SK-MEL-5 (cell line): Measurements from ENCODE around the gene PLA2G3. TPM values are rescaled to one million over a fixed set of nuclear protein-coding genes. Genes with fewer than 3 reads are reported as not detected.
A peak's percentile ranks its signal among the peaks of the same experiment; 100 is the strongest.
"Not testable (repeated sequence)": the region's sequence is repeated elsewhere in the genome, so short reads cannot be mapped to it uniquely, and the experiment has no call there.

Experiments used
- DNase-seq: peaks from one replicate; pipeline ENCODE4 v3.0.0-alpha.2; 2016; ENCODE audit warnings: low read depth, low spot score
- in situ Hi-C: cut with HindIII; loops from 2 replicates; pipeline ENCODE4 v1.10.0; 2016; ENCODE audit warnings: low sequenced_read_pairs, high pct_unique_total_duplicates, low pct_unique_long_range_greater_than_20kb
- total RNA-seq: library from RNA; depleted of rRNA; stranded (reverse); fragments of >200 nt; shearing (Covaris generic); gene quantifications from 2 replicates; pipeline ENCODE4 v1.2.3, GENCODE V29; 2014

PLA2G3 gene
- total RNA-seq, 1 experiment from 2014 or later: 0.03 TPM

DNA sequence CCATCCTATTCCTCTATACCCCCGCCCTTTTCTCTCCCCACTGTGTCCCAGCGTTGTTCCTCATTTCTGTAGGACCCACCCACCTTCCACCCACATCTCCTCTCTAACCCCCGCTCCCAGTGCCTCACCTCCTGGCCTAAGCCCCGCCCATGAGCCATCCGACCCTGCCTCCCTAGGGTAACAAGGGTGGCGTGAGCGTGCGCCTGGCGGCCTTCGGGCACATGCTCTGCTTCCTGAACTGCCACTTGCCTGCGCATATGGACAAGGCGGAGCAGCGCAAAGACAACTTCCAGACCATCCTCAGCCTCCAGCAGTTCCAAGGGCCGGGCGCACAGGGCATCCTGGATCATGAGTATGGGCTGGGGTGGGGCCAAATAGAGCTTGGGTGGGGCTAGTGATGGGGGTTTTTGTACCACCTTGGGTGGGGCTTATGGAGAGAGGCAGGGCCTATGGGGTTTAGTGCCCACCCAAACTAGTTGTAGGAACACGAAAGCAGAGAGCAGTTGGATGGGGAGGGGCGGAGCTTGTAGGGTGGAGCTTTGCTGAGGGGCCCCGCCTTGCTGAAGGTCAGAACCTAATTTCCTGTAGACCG lies 13.0 kb downstream of the PLA2G3 start:
- in situ Hi-C loops: no loop called here
- no peak for DNase-seq

DNA sequence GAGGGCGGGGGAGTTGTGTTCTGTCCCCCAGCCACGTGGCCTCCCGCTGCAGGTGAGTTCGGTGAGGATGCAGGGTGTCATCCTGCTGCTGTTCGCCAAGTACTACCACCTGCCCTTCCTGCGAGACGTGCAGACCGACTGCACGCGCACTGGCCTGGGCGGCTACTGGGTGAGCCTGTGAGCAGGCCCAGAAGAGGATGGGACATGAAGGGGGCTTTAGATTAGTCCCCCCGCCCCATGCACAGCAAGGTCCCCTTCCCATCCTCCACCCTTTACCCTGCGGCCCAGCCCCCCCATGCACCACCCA lies 13.5 kb downstream of the PLA2G3 start:
- no peak for DNase-seq
- in situ Hi-C loops: no loop called here

DNA sequence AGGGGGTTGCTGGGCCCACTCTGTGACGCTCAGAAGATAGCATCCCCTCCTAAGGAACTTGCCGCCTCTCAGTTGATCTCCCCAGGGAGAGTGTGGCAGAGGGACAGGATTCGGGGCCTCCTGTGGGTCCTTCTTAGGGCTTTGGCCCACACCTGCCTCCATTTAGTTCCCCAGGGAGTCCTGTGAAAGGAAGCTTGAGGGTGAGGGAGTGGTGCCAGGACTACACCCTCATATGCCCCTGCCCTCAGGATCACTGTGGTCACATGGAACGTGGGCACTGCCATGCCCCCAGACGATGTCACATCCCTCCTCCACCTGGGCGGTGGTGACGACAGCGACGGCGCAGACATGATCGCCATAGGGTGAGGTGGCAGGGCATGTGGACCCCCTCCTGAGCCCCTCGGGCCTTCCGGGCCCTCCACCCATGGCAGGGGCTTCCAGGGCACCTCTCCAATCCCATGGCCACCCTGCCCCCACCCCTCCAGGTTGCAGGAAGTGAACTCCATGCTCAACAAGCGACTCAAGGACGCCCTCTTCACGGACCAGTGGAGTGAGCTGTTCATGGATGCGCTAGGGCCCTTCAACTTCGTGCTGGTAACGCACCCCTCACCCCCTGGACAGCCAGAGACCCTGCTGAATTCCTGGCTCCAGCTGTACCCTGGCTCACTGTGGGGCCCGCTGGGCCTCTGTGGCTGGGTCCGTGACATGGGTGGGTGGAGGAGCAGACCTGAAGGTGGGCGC lies 14.0 kb downstream of the PLA2G3 start:
- in situ Hi-C loops: no loop called here
- DNase-seq: no peak

DNA sequence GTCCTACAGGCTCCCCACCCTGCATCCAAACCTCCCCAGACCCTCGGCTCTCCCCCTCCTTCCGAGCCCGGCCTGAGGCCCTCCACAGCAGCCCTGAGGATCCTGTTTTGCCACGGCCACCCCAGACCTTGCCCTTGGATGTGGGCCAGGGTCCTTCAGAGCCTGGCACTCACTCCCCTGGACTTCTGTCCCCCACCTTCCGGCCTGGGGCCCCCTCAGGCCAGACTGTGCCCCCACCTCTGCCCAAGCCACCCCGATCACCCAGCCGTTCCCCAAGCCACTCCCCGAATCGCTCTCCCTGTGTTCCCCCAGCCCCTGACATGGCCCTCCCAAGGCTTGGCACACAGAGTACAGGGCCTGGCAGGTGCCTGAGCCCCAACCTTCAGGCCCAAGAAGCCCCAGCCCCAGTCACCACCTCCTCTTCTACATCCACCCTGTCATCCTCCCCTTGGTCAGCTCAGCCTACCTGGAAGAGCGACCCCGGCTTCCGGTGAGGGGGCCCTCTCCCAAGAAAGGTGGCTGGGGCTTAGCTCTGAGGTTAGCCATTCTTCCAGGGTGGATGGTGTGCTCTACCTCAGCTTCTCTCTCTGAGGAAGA lies 14.7 kb downstream of the PLA2G3 start:
- DNase-seq: no peak
- in situ Hi-C loops: no loop called here

DNA sequence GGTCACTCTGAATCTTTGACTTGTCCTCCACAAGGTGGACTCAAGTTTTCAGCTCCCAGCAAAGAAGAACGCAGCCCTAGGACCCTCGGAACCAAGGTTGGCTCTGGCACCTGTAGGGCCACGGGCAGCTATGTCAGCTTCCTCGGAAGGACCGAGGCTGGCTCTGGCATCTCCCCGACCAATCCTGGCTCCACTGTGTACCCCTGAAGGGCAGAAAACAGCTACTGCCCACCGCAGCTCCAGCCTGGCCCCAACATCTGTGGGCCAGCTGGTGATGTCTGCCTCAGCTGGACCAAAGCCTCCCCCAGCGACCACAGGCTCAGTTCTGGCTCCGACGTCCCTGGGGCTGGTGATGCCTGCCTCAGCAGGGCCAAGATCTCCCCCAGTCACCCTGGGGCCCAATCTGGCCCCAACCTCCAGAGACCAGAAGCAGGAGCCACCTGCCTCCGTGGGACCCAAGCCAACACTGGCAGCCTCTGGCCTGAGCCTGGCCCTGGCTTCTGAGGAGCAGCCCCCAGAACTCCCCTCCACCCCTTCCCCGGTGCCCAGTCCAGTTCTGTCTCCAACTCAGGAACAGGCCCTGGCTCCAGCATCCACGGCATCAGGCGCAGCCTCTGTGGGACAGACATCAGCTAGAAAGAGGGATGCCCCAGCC lies 15.4 kb downstream of the PLA2G3 start:
- no peak for DNase-seq

DNA sequence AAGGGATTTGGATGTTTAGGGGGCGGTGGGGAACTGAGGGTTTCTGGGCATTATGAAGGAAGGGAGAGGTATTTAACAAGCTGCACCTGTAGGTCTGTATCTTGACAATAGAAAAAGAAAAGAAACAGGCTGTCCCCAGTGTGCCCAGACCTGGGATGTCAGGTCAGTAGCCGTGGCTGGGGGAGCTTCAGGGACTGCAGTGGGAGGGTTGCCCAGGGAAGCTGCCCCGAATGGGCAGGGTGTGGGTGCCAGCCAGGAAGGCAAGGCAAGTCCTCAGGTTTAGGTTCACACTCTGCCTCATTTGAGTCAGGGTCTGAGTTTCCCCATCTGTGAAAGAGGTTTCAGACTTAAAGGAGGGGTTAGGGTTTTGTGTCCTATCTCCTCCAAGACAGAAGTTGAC lies 16.0 kb downstream of the PLA2G3 start:
- no peak for DNase-seq
- in situ Hi-C loops: no loop called here

More for the DNA sequence above, 15.4 kb downstream of the PLA2G3 start:
- in situ Hi-C loops: no loop called here

DNA sequence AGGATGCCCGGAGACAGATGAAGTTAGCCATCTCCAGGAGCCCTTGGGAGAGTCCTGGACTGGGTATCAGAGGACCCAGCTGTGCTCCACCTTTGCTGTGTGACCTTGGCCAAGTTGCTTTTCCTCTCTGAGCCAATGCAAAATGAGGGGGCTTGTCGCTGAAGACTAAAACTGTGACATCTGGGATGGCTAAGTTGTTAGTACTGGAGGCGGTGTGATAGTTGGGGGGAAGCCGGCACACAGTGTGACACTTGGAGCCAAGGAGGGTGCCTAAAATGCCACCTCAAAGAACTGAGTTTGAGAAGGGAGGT lies 17.1 kb downstream of the PLA2G3 start:
- in situ Hi-C loops: no loop called here
- DNase-seq: no peak

DNA sequence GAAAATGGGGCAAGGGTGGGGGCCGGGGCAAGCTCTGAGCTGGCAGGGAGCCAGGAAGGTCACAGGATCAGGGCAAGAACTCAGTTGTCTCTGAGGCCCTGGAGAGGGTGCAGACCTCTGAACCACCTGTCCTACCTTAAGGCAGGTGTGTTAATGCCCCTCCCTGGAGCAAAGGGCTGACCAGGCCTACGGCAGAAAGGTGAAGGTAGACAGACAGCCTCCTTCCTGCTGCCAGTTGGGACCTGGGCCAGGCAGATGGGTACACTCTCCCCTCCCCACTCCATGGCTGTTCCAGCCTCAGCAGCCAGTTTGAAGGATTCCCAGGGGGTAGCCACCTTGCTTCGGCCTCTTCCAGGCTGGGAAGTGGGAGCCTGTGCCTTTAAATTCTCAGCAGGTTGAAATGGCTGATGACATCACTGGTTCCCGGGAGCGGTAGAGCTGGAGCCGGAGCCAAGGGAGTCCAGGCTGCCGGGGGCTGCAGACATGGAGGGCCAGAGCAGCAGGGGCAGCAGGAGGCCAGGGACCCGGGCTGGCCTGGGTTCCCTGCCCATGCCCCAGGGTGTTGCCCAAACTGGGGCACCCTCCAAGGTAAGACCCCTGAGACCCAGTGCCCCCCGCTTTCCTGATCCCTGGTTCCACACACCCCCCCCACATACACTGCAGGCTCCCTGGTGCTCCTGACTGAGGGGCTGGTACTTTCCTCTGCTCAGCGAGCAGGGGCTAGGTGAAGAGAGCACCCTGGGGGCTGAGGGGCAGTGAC lies 17.6 kb downstream of the PLA2G3 start, which contains the start of gene INPP5J:
INPP5J (plus strand) TSS at position 435 of the 760 bp plus-strand sequence; CDS start at position 484, 49 bp downstream.
- DNase-seq: peak; percentile 57
- in situ Hi-C loops: no loop called here

DNA sequence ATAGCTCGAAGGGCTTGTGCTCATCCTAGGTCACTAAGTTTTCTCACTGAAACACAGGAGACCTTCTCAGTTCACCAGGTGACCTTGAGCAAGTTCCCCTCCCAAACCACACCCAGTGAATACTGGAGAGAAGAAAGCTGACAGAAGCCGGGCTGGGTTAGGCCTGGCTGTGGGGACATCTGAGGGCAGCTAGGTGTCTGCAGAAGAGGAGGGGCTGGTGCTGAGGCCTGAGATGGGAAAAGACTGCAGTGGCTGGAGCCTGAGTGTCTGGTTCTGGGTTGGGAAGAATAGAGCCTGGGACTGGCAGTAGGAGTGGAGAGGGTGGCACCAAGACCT lies 18.1 kb downstream of the PLA2G3 start:
- in situ Hi-C loops: no loop called here
- no peak for DNase-seq

DNA sequence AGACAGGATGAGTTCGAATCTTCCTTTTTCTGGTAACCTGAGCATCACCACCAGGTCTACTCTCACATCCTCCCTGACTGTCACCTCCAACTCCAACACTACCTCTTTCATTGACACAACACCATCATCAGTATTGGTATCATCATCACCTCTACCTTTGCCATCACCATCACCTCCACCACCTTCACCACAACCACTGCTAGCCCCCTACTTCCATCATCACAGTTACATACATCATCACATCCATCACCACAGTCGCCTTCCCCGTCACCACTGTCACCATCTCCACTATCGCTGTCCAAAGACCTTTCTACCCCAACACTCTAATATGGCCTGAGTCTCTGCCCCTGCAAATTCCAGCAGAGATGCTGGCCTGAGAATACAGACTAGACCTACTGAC lies 18.9 kb downstream of the PLA2G3 start:
- in situ Hi-C loops: no loop called here
- DNase-seq: no peak

DNA sequence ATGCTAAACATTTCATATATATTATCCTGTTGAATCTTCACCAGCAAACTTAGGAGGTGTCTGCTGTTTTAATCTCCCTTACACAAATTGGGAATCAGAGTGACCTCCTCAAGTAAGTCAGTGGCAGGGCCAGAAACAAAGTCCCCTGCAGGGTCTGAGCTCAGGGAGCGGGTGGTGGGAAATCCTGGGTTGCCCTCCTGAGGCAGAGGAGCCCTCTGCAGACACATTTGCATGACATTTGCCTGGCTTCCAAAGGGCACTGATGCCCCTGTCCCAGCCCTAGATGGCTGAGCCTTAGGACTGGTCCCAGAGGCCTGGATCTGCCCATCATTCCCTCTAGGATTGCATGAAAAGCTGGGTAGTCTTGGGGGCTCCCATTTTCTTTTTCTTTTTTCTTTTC lies 19.7 kb downstream of the PLA2G3 start:
- in situ Hi-C loops: no loop called here
- no peak for DNase-seq

DNA sequence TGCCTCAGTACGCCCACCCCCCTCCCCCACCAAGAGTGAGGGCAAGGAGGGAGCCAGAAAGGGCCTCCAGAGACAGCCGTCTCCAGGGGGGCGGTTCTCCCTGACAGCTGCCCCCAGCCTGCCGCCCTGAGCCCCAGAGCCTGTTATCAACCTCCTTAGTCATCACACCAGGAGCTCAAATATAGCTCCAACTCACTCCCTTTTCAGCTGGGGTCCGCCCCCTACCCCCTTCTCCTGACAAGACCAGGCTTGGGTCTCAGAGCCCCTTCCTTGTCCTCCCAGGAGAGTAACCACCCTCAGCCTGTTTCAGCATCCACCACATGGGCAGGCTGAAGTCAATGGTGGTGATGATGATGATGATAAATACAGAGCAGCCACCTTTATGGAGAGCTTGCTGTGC lies 20.1 kb downstream of the PLA2G3 start:
- DNase-seq: no peak
- in situ Hi-C loops: no loop called here

DNA sequence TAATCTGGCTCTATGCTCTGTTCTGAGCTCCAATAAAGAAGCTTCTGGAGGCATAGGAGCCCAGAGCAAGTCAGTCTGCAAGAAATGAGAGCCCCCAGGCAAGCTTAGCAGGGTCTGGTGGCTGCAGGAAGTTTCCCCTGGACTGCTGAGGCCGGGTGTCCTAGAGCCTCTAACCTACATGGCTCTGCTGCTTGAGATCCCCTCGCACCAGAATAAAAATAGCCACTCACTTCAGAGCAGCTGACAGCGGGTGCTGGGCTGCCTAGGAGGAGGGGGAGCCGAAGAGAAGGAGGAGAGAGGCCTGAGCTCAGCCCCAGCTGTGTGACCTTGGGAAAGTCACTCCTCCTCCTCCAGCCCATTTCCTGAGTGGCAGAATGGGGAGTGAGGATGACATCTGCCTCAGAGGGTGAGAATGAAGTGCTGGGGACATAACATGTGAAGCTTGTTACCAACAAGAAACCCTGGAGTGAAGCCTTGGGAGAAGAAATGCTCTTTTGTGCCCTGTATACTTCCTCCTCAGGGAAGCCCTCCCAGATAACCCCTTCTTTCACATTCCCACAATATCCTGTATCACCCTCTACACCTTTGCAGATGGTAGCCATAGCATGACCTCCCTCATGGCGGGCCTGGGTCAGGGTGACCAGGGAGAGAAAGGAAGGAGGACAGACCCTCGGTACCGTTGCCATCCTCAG lies 21.1 kb downstream of the PLA2G3 start:
- in situ Hi-C loops: no loop called here
- no peak for DNase-seq

DNA sequence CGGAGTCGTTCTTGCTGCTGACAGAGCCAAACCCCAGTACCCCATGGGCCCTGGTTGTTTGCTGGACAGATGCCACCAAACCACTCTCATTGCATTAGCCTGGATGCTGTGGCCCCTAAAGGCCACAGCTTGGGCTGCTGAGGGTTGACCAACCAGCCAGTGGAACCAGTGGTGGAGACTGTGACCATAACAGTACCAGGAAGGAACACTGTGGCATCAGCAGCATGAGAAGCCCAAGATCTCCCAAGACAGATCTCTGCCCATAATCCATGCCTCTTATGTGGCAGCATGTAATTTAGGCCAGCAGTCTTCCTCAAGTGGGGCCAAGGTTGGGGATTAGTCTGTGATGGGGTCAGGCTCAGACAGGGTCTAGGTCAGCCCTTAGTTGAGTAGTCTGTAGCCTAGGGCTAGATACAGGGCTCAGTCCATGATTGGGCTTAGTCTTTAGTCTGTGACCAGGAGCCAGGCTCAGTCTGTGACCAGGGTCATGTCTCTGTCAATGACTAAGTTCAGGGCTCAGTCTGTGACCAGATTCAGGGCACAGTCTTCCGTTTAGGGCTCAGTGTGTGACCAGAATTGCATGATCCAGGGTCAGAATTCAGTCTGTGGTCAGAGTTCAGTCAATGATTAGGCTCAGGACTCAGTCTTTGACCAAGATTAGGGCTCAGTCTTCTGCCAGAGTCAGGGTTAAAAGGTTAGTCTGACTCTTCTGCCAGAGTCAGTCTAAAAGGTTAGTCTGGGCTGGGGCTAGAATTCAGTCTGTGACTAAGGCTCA lies 22.1 kb downstream of the PLA2G3 start:
- in situ Hi-C loops: no loop called here
- no peak for DNase-seq

DNA sequence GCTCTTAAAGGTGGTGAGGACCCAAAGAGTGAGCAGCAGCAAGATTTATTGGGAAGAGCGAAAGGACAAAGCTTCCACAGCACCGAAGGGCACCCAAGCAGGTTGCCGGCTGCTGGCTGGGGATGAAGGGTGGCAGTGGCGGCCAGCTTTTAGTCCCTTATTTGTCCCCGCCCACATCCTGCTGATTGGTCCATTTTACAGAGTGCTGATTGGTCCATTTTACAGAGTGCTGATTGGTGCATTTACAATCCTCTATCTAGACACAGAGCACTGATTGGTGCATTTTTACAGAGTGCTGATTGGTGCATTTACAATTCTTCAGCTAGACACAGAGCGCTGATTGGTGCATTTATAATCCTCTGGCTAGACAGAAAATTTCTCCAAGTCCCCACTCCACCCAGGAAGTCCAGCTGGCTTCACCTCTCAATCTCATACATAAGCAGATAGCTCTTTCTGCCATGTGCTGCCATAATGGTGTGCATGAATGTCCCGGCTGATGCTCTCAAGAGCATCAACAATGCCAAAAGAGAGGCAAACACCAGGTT lies 27.7 kb downstream of the PLA2G3 start:
- DNase-seq, in situ Hi-C loops: not testable (repeated sequence)

DNA sequence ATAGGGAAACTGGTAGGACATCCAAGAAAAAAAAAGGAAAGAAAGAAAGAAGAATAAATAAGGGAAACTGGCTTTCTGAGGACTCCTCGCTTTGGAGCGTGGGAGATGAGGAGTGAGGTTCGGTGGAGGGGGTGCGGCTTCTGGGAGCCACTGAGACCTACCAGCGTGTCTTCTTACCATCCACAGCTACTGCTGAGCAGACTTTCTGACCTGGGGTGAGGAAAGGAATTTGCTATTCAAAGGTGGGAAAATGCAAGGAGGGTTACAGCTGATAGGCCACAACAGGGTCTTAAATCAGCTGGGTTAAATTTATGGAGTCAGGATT lies 32.5 kb downstream of the PLA2G3 start:
- in situ Hi-C loops: no loop called here
- DNase-seq: peak; percentile 14
